C1 segment of cervical spinal cord (tissue), 14 donors: ENCODE results near the gene CDC14A.
"Not testable (repeated sequence)": the region's sequence is repeated elsewhere in the genome, so short reads cannot be mapped to it uniquely, and the experiment has no call there.

Experiments used
- DNase-seq, 14 donors: peaks; one replicate each; lab custom pipeline; 2025; lab: John Stamatoyannopoulos, UW

The CDC14A gene

DNA sequence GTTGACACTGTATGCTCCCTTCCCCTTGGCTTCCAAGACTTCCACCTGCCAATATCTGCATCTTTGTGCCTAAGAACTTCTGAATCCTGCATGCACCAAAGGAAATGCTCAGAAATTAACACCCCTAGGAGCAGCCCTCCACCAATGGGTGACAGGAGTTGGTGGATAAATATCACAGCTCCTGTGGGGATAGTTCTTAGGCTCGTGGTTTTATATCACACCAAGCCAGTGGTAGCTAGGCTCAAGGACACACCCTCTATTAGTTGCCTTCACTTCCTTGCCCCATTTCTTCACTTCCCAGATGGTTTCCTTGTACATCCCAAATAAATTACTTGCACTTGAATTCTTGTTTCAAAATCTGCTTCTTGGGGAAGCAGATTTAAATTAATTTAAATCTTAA is 16.9 kb upstream of the CDC14A start:
- DNase-seq: no peak

DNA sequence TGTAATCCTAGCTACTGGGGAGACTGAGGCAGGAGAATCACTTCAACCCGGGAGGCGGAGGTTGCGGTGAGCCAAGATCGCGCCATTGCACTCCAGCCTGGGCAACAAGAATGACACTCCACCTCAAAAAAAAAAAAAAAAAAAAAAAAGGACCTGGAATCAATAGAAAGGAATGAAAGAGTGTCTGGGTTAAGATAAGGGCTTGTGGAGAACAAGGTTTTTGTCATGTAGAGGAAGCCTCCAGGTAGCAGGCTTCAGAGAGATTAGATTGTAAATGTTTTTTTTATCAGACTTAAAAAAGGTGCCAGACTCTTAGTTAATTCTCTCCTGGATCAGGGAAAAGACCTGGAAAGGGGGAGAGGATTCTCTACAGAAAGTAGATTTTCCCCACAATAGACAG is 14.4 kb upstream of the CDC14A start:
- DNase-seq: not testable (repeated sequence)

DNA sequence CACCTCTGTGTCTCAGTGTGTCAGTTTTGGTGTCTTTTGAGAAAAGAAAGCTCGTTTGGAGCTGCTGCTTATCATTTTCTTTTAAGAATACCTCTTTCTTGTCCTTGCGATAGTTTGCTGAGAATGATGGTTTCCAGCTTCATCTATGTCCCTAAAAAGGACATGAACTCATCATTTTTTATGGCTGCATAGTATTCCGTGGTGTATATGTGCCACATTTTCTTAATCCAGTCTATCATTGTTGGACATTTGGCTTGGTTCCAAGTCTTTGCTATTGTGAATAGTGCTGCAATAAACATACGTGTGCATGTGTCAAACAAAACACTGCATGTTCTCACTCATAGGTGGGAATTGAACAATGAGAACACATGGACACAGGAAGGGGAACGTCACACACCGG is 12.6 kb upstream of the CDC14A start:
- DNase-seq: not testable (repeated sequence)

DNA sequence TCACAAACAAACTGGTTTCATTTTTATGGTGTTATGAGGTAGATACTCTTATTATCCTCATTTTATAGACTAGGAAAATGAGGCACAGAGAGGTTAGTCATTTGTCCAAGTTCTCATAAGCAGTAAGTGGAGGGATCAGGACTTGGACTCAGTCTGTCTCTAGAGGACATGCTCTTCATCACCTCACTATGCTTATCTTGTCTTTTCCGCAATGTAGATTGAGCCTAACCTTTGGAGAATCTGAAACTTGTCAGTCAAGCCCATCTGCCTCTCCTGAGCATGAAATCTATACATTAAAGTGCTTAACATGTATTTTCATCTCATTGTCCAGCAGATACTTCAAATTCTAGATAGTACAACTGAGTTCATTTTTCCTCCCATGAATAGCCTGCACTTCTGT is 11.8 kb upstream of the CDC14A start:
- DNase-seq: no peak

DNA sequence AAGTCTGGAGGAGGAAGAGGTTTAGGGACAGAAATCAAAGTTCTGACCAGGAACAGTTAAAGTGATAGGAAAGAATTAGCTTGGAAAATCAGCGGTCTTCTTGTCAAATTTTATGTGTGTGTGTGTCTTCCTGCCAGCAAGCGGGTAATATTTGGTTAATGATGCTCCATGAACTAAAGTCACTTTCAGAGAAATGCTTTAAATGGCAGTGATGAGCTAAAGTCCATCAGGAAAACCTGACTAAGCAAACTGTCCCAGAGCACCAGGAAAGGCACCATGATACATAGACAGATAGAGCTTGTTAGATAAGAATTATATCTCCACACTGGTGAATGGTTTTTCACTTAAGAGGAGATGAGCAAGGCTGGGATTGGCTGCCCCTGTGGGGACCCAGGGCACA is 10.0 kb upstream of the CDC14A start:
- DNase-seq: no peak

DNA sequence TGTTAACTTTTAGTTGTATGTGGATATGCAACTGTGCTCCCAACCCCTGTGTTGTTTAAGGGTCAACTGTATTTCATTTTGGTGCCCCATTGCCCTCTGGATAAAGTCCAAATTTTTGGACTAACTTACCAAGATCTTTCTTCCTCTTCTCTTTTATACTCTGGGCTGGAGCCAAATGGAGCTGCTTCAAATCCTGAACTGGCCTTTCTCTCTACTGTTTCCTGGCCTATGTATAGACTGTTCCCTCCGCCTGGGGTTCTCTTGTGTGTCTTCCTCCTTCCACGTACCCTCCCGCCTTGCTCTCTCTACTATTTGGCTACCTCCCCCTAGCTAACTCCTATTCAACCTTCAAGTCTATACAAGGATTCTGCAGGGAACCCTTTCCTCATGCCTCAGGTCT is 8.4 kb upstream of the CDC14A start:
- no peak for DNase-seq

DNA sequence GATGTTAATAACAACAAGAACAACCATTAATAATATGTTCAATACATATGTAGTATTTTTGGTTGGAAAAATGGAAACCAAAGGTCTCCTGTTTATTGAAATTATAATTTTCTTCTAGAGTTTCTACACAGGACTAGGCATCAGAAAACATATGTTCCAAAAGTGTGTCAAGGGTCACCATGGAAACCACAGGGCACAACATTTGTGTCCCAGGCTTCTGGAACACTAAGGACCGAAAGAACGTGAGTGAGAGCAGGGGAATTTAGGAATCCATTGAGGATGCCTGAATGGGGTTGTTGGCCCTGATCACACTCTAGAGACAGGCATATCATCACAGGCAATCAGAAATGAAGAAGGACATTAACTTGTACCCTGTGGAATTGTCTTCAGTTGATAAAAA is 7.5 kb upstream of the CDC14A start:
- no peak for DNase-seq

DNA sequence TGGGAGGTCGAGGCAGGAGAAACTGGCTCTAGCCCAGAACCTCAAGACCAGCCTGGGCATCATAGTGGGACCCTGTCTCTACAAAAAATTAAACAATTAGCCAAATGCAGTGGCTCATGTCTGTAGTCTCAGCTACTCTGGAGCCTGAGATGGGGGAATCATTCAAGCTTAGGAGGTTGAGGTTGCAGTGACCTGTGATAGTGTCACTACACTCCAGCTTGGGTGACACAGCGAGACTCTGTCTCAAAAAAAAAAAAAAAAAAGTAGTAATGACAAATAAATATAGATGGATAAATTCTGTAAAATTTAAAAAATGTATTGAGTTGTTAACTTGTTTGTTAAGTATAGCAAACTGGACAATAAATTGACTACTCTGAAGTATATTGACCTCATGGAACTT is 5.9 kb upstream of the CDC14A start:
- DNase-seq: no peak

DNA sequence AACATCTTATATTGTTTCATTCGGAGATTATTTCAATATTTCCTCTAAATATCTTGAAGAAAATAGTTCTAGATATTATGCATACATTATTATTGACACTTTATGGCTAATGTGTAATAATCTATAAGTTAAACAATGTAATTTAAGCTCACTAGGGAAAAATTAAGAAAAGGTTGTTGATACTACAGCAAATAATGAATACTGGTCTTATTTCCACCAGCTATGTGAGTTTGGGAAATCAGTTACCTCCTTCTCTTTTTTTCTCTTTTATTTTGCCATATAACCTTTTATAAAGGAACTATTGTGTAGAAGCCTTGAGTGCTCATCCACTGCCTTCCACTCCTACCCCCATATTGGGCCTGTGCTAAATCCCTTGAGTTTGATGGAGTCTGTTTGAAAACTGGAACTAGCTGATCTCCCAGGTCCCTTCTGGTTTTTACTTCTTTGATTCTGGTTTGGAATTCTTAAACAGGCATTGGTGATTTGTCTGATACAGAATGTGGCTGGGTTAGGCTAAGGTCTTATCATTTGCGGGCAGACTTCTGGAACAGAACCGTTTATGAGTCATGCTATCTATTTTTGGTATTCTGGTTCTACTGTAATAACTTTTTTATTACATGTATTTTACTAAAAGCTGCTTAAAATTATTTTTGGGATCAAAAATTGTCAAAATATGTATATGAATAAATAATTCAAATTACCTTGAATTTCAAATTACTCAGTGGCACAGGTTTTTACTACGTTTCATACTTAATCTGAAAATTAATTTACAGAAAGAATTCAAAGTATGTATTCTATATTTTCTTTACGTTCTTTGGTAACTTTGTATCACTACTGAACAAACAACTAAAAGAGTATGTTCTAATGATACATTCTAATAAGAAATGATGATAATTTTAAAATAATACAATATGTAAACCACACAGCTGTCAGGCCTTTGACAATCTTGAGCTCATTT is 5.0 kb upstream of the CDC14A start:
- DNase-seq: no peak

DNA sequence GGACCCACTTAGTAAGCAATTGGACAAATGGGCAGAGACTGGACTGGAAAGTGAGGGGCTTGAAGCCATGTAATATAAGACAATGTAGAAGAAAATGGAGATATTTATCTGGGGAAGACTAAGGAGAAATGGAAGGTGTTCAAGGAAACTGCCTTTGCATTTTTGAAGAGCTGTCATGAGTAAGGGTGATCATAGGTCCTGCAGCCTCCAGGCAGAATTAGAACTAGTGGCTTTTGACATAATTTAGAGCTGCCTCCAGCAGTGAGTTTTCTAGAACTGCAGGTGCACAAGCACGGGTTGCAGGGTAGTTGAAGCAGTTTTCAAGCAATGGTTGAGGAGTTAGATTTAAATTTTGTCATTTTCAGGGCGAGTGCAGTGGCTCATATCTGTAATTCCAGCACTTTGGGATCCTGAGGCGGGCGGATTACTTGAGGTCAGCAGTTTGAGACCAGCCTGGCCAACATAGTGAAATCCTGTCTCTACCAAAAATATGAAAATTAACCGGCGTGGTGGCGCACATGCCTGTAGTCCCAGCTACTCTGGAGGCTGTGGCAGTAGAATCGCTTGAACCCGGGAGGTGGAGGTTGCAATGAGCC is 3.7 kb upstream of the CDC14A start:
- DNase-seq: no peak

DNA sequence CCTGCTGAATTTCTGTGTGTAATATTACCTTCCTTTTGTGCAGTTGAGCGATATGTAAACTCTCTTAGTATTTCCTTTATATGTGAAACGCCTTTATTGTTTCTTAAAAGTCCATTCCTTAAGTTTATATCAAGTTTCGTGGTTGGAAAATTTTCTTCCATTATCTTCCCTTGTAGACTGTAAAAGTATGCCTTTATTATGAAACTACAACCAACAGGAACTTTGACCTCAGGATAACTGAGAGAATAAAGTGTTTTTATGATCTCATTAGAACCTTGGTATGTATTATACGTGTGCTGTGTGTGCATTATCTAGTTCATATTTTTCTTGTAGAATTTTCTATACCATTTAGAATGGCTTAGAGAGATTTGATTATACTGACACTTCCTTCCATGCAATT is 3.1 kb upstream of the CDC14A start:
- no peak for DNase-seq

DNA sequence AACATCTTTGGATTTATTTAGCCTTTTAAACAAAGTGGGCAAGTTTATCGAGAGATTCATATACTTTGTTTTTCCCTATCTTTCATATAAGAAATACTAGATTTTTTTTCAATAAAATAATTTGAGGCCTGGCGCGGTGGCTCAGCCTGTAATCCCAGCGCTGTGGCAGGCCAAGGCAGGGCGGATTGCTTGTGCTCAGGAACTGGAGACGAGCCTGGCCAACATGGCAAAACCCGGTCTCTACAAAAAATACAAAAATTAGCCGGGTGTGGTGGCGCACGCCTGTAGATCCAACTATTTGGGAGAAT is 1.6 kb upstream of the CDC14A start:
- DNase-seq: no peak

DNA sequence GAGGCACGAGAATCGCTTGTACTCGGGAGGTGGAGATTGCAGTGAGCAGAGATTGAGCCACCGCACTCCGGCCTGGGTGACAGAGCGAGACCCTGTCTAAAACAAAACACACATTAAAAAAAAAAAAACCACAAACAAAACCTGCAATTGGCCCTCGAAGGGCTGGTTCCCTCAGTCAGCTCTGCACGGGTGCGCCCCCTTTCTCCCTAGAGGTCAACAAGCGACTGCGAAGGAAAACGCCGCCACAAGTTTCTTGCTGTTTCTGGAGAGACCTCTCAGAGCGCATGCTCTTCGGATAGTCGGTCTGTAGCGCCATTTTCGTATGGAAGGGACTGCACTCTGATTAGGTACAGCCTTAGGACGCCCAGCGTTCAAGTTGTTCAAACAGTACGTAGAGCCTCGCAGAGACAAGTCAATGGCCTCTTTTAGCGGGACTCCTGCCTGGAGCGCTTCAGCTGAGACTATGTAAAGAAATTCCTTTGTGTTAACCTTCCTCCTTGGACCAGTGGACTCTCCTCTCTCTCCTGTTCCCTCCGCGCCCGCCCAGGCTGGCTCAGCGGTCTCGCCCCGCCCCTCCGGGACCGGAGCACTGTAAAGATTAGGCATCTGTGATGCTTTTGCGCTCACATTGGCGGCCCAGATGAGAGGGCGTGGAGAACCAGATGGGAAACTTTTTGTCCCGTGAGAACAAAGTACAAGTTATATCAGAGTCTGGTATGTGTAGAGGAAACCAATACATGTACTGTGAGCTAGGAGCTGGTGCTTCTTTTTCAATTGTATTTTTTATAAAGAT is 1.0 kb upstream of the CDC14A start:
- peak in 13 of 14 donors; percentile 9 to 82 (median 76) for DNase-seq

DNA sequence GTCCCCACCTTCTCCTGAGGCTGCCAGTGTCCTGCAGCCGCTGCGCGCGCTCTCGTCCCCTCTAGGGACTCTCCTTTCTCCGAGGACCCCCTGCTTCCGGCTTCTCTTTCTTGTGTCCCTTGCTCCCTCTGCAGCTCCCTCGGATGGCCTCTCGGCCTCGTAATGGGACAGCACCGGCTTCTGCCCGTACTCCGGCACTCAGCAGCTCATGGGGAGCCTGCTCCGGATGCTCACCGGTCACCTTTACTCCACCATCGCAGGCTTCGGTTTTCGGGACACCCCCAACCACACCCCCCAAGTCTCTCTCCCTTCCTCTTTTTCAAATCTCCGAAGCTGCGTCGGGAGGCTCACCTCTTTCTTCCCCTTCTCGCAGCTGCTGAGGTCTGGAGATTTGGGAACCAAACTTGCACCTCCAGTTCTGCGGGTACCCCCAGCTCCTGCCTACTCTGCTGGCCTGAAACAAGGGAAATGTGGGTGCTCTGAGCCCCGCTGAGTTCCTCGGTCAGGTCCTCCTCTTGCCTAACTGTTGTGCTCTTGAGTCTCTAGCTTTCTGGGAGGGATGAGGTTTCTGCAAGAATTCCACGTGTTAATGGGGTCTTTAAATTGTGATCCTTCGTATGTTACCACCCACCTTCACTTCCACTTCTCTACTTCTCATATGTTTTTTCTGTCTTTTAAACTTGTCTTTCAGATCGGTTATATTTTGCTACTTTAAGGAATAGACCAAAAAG is 930 bp downstream of the CDC14A start:
- DNase-seq: peak in 6 of 14 donors; percentile 39 to 73 (median 58)

DNA sequence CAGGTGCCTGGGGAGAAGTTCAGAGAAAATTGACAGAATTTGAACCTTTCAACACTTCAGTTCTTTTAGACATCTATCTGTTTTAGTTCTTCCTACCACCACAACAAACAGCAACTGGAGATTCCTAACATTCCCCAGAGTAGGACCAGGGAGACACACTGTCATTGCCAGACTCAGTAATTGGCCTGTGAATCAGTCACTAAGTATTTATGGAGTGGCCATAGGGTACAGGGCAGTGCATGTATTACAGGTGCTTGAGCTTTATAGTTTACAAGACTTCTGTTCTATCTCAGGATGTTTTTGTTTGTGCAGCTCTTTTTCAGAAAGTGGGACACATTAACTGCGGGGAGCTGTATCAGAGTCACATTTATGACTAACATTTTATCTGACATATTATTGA is 1.7 kb downstream of the CDC14A start:
- no peak for DNase-seq

DNA sequence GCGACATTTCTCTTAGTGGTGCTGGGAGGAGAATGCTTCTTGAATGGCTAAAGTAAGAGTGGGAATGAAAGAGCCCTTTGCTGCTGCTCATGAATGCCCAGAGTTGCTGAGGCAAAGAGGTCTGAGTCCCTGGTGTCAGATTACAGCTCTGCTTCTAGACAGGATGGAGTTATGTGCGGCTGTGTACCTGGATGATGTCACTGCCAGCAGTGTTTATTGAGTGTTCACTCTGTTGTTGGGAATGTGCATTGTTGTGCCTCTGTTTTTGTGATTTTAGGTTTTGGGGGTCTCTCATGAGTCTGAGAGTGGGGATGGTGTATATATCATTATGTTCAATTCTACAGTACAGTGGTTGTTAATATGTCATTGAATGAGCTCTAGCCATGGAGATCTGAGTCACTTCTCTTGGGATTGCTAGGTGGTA is 2.7 kb downstream of the CDC14A start:
- DNase-seq: no peak

DNA sequence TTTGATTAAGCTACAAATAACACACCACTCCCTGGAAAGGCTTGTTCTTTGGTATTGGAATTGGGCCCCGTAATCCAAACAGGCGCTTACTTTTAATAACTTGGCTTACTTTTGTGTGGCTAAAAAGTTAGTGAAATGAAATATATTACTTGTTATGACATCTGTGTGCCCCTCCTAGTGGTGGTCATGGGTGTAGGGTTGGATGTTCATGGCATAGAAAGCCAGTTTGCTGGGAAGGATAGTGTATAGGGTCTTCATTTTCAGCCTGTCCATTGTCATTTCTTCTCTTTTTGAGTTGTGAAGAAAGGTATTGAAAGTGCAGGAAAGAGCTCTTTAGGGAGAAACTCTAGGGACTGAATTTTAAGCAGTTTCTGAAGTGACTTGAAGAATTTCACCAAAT is 5.9 kb downstream of the CDC14A start:
- DNase-seq: no peak

DNA sequence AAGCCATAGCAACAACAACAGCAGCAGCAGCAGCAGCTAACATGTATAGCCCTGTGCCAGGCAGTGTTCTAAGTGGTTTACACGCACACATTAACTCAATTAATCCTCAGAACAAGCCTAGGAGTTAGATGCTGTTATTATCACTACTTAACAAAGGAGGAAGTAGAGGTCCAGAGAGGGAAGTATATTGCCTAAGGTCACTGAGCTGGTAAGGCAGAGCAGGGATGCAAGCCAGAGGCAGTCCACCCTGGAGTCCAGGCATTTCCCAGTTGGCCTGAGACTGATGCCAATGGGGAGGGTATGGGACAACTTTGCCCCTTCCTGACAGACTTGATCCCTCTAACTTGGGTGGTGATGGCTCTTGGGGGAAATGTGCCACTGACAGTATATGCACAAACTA is 6.8 kb downstream of the CDC14A start:
- DNase-seq: no peak

DNA sequence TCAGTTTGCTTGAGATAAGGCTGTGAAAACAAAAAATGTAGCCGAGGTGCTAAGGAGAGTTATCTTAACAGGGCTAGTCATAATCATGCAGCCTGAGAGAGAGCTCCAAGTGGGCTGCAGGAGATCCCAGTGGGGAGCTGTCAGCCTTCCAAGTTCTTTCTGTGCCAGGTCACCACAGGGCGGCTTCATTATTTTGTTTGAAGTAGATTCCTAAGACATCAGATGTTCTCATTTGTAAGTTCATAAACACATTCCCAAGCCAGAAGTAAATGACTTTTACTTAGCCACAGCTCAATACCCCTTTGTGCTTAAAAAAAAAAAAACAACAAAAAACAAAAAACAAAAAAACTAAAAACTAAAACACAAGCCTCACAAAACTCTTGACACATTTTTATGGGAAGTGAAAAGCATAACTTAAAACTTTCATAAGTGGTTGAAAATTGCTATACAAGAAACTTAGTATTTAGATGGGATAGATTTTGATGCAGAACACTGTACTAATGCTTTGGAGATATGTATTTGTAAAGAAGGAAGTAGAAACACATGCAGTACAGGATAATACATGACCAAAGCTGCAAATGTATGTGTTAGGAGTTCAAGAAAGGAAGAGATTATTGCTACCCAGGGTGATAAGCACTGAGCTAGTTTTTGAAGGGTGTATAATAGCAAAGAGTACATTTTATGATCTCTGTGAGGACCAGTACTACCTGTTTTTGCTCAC is 8.6 kb downstream of the CDC14A start:
- peak in 1 of 14 donors; percentile 28 for DNase-seq

DNA sequence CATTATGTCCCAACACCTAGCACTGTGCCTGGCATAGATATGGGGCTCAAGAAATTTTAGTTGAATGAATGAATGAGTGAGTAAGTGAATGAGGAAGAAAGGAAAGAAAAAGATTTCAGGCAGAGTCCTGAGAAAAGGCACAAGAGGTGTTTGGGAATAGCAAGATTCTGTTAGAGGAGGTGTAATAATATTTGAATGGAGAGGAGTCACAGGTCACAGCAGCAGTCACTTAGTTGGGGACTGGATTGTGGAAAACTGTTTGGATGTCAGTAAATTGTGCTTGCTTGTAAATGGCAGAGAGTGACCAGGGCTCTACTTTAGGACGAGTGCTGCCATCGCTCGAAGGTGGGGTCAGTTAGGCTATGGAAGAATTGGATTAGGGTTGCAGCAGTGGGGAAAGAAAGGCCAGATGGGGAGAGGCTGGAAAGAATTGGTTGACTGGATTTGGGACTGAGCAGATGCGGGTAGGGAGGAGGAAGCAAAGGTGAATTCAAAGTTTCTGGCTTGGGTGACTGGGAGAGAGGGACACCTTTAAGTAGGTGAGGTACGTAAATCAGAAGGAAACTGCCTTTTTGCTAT is 9.3 kb downstream of the CDC14A start:
- DNase-seq: no peak
